Measurements from ENCODE around the gene PABPC1L.

PABPC1L gene

DNA sequence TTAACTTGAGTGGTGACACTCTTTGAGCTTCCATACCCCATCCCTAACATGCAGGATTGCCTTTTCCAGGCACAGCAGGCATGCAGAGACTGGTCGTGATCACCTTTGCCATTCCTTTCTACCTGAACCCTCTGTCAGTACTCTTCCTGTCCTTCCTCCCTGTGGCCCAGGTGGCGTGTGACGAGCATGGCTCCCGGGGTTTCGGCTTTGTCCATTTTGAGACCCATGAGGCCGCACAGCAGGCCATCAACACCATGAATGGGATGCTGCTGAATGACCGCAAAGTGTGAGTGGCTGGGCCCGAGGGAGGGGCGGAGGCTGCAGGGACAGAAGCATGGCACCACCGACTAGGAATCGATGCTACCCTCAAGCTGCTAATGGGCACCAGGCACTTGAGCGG, 6.7 kb downstream of the PABPC1L start:
- TF ChIP-seq, protein P1, sequence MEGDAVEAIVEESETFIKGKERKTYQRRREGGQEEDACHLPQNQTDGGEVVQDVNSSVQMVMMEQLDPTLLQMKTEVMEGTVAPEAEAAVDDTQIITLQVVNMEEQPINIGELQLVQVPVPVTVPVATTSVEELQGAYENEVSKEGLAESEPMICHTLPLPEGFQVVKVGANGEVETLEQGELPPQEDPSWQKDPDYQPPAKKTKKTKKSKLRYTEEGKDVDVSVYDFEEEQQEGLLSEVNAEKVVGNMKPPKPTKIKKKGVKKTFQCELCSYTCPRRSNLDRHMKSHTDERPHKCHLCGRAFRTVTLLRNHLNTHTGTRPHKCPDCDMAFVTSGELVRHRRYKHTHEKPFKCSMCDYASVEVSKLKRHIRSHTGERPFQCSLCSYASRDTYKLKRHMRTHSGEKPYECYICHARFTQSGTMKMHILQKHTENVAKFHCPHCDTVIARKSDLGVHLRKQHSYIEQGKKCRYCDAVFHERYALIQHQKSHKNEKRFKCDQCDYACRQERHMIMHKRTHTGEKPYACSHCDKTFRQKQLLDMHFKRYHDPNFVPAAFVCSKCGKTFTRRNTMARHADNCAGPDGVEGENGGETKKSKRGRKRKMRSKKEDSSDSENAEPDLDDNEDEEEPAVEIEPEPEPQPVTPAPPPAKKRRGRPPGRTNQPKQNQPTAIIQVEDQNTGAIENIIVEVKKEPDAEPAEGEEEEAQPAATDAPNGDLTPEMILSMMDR (IDR thresholded peaks at IDR 0.05; ENCODE audit: borderline replicate concordance, insufficient read depth, low read depth, low read length): no peak
- no peak overlapping the region for H3K4me3 ChIP-seq (ENCODE audit: low read depth, low read length)

DNA sequence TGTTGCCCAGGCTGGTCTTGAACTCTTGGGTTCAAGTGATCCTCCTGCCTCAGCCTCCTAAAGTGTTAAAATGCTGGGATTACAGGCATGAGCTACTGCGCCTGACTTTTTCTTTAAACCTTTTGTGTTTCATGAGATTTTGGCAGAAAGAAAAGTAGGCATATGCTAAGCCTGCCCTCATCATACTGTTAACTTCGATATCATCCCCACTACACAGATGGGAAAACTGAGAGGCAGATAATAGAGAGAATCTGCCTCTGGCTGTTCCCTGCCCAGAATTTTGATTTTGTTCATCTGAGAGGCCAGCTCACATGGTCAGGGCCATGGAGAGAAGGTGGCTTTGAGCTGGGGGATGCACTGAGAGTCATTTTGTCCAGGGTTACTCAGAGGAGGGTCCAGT, 7.5 kb downstream of the PABPC1L start:
- TF ChIP-seq, protein P1 (IDR thresholded peaks at IDR 0.05; ENCODE audit: borderline replicate concordance, insufficient read depth, low read depth, low read length): no peak
- H3K4me3 ChIP-seq (ENCODE audit: low read depth, low read length): no peak overlapping the region

DNA sequence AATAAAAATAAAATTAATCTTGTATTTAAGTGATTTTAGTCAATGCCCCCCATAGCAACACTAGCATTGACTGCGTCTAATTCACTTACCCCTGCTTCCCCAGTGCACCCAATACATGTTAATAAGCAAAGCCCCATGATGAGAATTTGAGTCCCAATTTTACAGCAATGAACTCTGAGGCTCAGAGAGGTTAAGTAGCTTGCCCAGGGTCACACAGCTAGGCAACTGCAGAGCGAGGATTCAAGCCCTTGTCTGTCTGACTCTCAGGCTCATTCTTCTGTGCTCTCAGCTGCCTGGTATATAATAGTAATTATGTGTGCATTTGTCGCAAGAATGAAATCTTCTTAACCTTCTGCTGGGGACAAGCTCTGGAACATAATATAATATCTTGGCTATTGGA, 8.5 kb downstream of the PABPC1L start:
- no peak overlapping the region for H3K4me3 ChIP-seq (ENCODE audit: low read depth, low read length)
- TF ChIP-seq, protein P1 (IDR thresholded peaks at IDR 0.05; ENCODE audit: borderline replicate concordance, insufficient read depth, low read depth, low read length): no peak

DNA sequence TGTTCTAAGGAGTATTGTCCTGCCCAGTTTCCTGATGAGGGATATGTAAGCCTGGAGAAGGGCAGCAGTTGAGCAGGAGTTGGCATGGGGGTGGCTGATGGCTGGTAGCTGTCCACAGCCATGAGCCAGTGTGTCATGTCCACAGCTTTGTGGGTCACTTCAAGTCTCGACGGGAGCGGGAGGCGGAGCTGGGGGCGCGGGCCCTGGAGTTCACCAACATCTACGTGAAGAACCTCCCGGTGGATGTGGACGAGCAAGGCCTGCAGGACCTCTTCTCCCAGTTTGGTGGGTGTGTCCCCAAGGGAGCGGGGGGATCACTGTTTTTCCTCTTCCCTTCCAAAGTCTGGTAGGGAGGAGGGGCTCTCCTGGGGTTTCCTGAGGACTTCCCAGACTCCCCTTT, 8.9 kb downstream of the PABPC1L start:
- H3K4me3 ChIP-seq (ENCODE audit: low read depth, low read length): no peak overlapping the region
- TF ChIP-seq, protein P1 (IDR thresholded peaks at IDR 0.05; ENCODE audit: borderline replicate concordance, insufficient read depth, low read depth, low read length): no peak

DNA sequence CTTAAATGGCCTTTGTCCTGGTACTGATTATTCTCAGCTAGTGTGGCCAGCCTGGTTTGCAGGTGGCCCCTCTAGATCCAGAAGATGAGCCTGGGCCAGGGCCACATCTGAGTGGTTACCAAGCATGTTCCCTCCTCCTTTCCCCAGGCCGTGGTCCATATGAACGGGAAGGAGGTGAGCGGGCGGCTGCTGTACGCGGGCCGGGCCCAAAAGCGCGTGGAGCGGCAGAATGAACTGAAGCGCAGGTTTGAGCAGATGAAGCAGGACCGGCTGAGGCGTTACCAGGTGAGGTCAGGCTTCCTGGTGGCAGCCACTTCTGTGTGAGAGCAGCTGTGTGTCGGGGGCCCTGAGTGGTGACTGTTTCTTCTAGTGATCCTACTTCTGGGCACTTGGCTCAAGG, 11.6 kb downstream of the PABPC1L start:
- H3K4me3 ChIP-seq (ENCODE audit: low read depth, low read length): no peak overlapping the region

DNA sequence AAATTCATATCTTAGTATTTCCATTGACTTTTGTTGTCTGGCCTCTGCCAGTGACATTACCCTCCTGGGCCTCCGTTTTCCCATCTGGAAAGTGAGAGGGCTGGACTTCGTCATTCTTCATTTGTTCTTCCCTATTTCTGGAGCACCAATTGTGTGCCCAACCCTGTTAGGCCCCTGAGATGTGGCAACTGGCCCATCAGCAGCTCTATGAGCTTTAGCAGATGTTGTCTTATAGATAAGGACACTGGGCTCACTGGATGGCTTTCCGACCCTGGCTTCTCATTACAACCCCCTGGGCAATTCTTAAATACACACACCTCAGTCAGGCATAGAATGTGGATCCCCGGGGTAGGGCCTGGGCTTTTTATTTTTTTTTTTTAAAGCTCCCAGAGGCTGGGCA, 14.7 kb downstream of the PABPC1L start:
- TF ChIP-seq, protein P1 (IDR thresholded peaks at IDR 0.05; ENCODE audit: borderline replicate concordance, insufficient read depth, low read depth, low read length): no peak
- H3K4me3 ChIP-seq (ENCODE audit: low read depth, low read length): no peak overlapping the region

More for the DNA sequence above, 11.6 kb downstream of the PABPC1L start:
- TF ChIP-seq, protein P1 (IDR thresholded peaks at IDR 0.05; ENCODE audit: borderline replicate concordance, insufficient read depth, low read depth, low read length): no peak

DNA sequence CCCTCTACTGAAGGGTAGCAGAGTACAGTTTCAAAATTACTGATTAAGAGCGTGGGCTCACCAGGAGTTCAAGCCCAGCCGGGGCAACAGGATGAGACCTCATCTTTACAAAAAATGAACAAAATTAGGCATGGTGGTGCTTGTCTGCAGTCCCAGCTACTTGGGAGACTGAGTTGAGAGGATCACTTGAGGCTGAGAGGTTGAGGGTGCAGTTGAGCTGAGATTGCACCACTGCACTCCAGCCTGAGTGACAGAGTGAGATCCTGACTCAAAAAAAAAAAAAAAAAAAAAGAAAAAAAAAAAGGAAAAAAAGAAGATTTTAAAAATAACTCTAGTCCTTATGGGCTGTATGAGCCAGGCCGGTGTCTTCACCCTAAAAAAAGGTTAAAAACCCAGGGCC, 18.7 kb downstream of the PABPC1L start:
- H3K4me3 ChIP-seq (ENCODE audit: low read depth, low read length): no peak overlapping the region
- TF ChIP-seq, protein P1 (IDR thresholded peaks at IDR 0.05; ENCODE audit: borderline replicate concordance, insufficient read depth, low read depth, low read length): no peak
